ENCODE measurements around the gene SASS6. TPM values are rescaled to one million over a fixed set of nuclear protein-coding genes. Genes with fewer than 3 reads are reported as not detected.
"Not testable (repeated sequence)": the region's sequence is repeated elsewhere in the genome, so short reads cannot be mapped to it uniquely, and the experiment has no call there.

SASS6 gene
- total RNA-seq, 1 donor from 2014 or later, result 11.1 TPM

DNA sequence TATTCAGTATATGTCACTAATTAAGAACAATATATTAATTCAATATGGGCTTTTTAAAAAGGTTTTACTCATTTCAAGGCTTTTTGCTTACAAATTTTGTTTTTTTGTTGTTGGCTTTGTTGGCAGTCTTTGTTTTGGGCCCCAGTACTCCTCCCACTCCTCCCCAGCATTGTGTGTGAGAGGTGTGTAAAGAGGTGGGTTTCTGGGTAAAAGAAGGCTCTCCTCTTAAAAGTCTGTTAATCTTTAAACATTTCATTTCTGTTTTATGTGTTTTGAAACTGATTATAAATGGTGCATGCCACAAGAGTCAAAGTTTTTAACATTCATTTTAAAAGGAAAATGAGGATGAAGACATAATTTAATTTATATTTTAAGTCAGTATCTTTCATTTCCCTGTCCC is 79.6 kb downstream of the SASS6 start:
- Mint-ChIP-seq H3K4me1 (ENCODE audit: low read depth) (peaks cover 13% of the 10 kb centered on the region), H3K27ac (no peak overlapping the region), H3K9me3 (ENCODE audit: low read depth) (no peaks in the 10 kb centered on the region), H3K4me3 (ENCODE audit: low read depth) (no peak overlapping the region), H3K36me3 (ENCODE audit: insufficient read depth) (peaks cover 18% of the 10 kb centered on the region), H3K27me3 (no peaks in the 10 kb centered on the region)
- TF ChIP-seq CTCF (IDR thresholded peaks at IDR 0.05; ENCODE audit: unreplicated experiment), result no peak
- no peak for DNase-seq (ENCODE audit: low spot score, unreplicated experiment)

DNA sequence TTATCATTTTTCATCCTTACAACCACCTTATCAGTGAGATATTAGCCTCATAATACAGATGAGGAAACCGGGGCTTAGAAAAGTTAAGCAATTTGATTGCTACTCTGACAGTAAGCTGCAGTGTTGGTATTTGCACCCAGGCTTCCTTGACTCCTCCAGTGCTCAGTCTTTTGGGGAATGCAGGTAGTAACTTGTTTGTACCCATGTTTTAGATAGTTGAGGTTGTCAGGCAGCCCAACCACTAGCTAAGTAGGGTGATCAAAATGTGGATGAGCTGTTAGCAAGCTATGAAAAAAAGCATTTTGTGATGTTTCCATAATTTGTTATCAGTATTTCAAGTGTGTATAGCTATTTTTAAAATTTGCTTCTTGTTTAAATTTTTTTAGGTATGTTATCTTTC is 80.8 kb downstream of the SASS6 start:
- no peak overlapping the region for H3K27ac Mint-ChIP-seq
- no peak for TF ChIP-seq CTCF (IDR thresholded peaks at IDR 0.05; ENCODE audit: unreplicated experiment)
- H3K9me3 Mint-ChIP-seq (ENCODE audit: low read depth), result no peaks in the 10 kb centered on the region

DNA sequence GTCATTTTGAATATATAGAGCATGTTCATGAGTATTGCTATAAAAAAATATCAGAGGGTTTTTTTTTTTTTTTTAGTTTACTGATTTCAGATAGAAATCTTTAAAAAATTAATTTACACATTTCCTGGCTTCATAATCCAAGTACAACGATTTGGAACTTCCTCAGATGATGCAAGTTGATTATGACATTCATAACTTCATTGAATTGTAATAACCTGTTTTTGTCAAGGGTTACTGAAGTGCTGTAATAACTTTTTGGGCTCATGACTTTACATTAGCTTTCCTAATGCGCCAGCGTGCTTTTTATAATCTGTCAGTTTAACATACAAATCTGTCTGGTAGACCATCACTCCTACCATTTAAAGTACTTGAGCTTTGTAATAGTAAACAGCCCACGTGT is 81.3 kb downstream of the SASS6 start:
- no peak for DNase-seq (ENCODE audit: low spot score, unreplicated experiment)
- Mint-ChIP-seq H3K36me3 (ENCODE audit: insufficient read depth) (peaks cover 22% of the 10 kb centered on the region), H3K27ac (no peak overlapping the region), H3K9me3 (ENCODE audit: low read depth) (peaks cover 2% of the 10 kb centered on the region), H3K4me3 (ENCODE audit: low read depth) (no peak overlapping the region), H3K27me3 (no peaks in the 10 kb centered on the region), H3K4me1 (ENCODE audit: low read depth) (peaks cover 13% of the 10 kb centered on the region)
- TF ChIP-seq CTCF (IDR thresholded peaks at IDR 0.05; ENCODE audit: unreplicated experiment), result no peak

More for the DNA sequence above, 80.8 kb downstream of the SASS6 start:
- Mint-ChIP-seq H3K4me3 (ENCODE audit: low read depth) (no peak overlapping the region), H3K4me1 (ENCODE audit: low read depth) (peaks cover 13% of the 10 kb centered on the region), H3K36me3 (ENCODE audit: insufficient read depth) (peaks cover 18% of the 10 kb centered on the region), H3K27me3 (no peaks in the 10 kb centered on the region)
- no peak for DNase-seq (ENCODE audit: low spot score, unreplicated experiment)

DNA sequence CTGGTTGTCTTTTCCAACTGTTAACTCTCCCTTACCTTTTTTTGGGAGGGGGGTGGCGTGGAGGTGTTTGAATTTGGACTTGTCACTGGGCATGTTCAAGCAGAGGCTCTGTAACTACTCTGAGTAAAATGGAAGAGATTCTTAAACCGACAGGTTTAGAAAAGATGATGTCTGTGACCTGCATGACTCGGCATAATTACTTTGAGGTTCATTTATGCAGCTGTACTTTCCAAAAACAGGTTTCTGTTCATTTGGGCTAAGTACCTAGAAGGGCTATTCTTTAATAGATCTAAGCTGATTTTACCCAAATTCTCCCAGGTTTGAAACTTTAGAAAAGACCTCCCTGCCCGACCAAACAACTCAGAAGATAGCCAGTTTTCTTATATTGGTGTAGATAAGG is 82.6 kb downstream of the SASS6 start:
- peaks cover 26% of the 10 kb centered on the region for H3K36me3 Mint-ChIP-seq (ENCODE audit: insufficient read depth)
- DNase-seq (ENCODE audit: low spot score, unreplicated experiment), result no peak
- peaks cover 5% of the 10 kb centered on the region for H3K9me3 Mint-ChIP-seq (ENCODE audit: low read depth)
- H3K4me1 Mint-ChIP-seq (ENCODE audit: low read depth), result peaks cover 13% of the 10 kb centered on the region
- TF ChIP-seq CTCF (IDR thresholded peaks at IDR 0.05; ENCODE audit: unreplicated experiment), result no peak
- H3K27me3 Mint-ChIP-seq, result no peaks in the 10 kb centered on the region
- no peak overlapping the region for H3K4me3 Mint-ChIP-seq (ENCODE audit: low read depth)
- no peak overlapping the region for H3K27ac Mint-ChIP-seq

DNA sequence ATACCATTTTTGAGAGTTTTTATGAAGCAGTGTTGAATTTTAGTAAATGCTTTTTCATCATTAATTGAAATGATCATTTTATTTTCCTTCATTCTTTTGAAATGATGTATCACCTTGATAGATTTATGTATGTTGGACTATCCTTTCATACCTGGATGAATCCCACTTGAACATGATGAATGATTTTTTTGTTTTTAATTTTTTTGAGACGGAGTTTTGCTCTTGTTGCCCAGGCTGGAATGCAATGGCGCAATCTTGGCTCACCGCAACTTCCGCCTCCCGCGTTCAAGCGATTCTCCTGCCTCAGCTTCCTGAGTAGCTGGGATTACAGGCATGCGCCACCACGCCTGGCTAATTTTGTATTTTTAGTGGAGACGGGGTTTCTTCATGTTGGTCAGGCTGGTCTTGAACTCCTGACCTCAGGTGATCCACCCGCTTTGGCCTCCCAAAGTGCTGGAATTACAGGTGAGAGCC is 85.5 kb downstream of the SASS6 start:
- H3K27ac Mint-ChIP-seq, H3K27me3 Mint-ChIP-seq: not testable (repeated sequence)
- peaks cover 14% of the 10 kb centered on the region for H3K4me1 Mint-ChIP-seq (ENCODE audit: low read depth)

DNA sequence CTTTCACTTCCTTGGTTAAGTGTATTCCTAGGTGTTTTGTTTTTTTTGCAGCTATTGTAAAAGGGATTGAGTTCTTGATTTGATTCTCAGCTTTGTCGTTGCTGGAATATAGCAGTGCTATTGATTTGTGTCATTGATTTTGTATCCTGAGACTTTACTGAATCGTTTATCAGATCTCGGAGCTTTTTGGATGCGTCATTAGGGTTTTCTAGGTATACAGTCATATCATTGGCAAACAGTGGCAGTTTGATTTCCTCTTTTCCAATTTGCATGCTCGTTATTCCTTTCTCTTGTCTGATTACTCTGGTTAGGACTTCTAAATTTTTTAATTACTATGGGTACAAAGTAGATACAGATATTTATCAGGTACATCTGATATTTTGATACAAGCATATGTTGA is 87.5 kb downstream of the SASS6 start:
- Mint-ChIP-seq H3K4me3 (ENCODE audit: low read depth) (no peak overlapping the region), H3K27me3 (no peaks in the 10 kb centered on the region), H3K9me3 (ENCODE audit: low read depth) (peaks cover 20% of the 10 kb centered on the region), H3K4me1 (ENCODE audit: low read depth) (peaks cover 15% of the 10 kb centered on the region), H3K36me3 (ENCODE audit: insufficient read depth) (peaks cover 30% of the 10 kb centered on the region), H3K27ac (no peak overlapping the region)
- DNase-seq (ENCODE audit: low spot score, unreplicated experiment), result no peak
- TF ChIP-seq CTCF (IDR thresholded peaks at IDR 0.05; ENCODE audit: unreplicated experiment), result no peak

More for the DNA sequence above, 85.5 kb downstream of the SASS6 start:
- not testable (repeated sequence) for DNase-seq (ENCODE audit: low spot score, unreplicated experiment); H3K4me3 Mint-ChIP-seq (ENCODE audit: low read depth)
- H3K36me3 Mint-ChIP-seq (ENCODE audit: insufficient read depth), result peaks cover 37% of the 10 kb centered on the region
- H3K9me3 Mint-ChIP-seq (ENCODE audit: low read depth), result peaks cover 20% of the 10 kb centered on the region

Data from progenitor cell of endocrine pancreas (in vitro differentiated cells).